ENCODE measurements around the gene TIAM2. TPM values are rescaled to one million over a fixed set of nuclear protein-coding genes. Genes with fewer than 3 reads are reported as not detected.

The TIAM2 gene
- total and polyA plus RNA-seq, 9 of the 15 experiments (the other 6 are each of a cell fraction or from before 2014, with no cell fraction given) = 0.73 to 6.5 (median 4.3) TPM

DNA sequence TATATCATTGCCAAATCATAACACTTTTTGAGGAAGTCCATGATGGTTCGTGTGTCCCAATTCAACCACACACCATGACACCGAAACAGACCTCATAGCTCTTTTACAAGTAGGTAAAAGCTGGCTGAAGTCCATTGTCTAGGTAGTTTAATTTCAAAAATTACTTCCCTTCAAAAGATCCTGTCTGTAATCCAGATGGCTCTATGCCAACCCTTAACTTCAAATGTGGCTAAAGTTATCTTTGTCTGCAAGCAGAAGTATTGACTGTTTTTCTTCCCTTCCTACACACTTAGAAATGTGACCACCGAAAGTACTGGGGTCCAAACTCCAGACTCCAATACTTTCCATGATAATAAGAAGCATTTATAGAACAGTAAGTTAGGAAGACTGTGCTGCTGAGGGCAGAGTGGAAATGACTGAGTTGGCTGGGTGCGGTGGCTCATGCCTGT, 8.3 kb upstream of the TIAM2 start:
- intact Hi-C loops (cut with micrococcal nuclease) (no loop called here), in situ Hi-C loops (cut with MboI) (no loop called here)
- no peak for DNase-seq (ENCODE audit: extremely low read depth in 1 of 4, low spot score in 3 of 4)
- CTCF ChIA-PET (ENCODE audit: low intra/inter-chr PET ratio) = no interaction called here
- no TSS peak for BruUV-seq (replicated peaks)
- H2AFZ ChIP-seq (ENCODE audit: low read depth, low read length) = no peak overlapping the region
- no peak overlapping the region for H3K27ac ChIP-seq (ENCODE audit: extremely low read depth, low read depth, low read length)
- no peak for ATAC-seq
- no peak for FAIRE-seq
- no peak overlapping the region for H3K4me3 ChIP-seq
- no peaks in the 10 kb centered on the region for H3K4me1 ChIP-seq (replicated peaks in 1 of 2; ENCODE audit: control insufficient read depth in 2 of 2, insufficient read depth in 2 of 2, low read length in 2 of 2)
- H3K9ac ChIP-seq (ENCODE audit: insufficient read depth in 1 of 2, low read depth in 2 of 2, low read length in 2 of 2) = no peak overlapping the region
- no peaks in the 10 kb centered on the region for H3K9me3 ChIP-seq (replicated peaks; ENCODE audit: control insufficient read depth, insufficient read depth, low read depth, low read length)
- POLR2A ChIA-PET = interaction anchor here (1.3 kb wide), 1 partner anchor 9 kb away, joined by 3 read pairs; no protein-coding TSS in a partner anchor
- H3K4me2 ChIP-seq (ENCODE audit: insufficient read depth, low read length) = no peak overlapping the region
- no peaks in the 10 kb centered on the region for H3K9me1 ChIP-seq (ENCODE audit: control insufficient read depth, insufficient read depth, low read length)
- H3K36me3 ChIP-seq (ENCODE audit: control insufficient read depth, insufficient read depth, low read length) = no peaks in the 10 kb centered on the region
- no peaks in the 10 kb centered on the region for H4K20me1 ChIP-seq (replicated peaks; ENCODE audit: control insufficient read depth, insufficient read depth, low read length)
- H3K79me2 ChIP-seq (ENCODE audit: control insufficient read depth, insufficient read depth, low read length) = no peaks in the 10 kb centered on the region
- peaks cover 14 to 36% of the 10 kb centered on the region in 2 experiments; a peak in 4 of 5 replicates for H3K27me3 ChIP-seq (ENCODE audit: control insufficient read depth in 2 of 2, insufficient read depth in 2 of 2, low read length in 2 of 2)
- TF ChIP-seq BRD4 (IDR thresholded peaks at IDR 0.05) (no peak), KAT7 (CRISPR knock-in tag; IDR thresholded peaks at IDR 0.05; ENCODE audit: borderline replicate concordance) (no peak), NFIC (IDR thresholded peaks at IDR 0.05) (peak; percentile 59), SPI1 (IDR thresholded peaks at IDR 0.05; ENCODE audit: borderline replicate concordance, low read depth, low read length) (0 out of 2 replicates have a peak, but pooled peaks have one; percentile 23)
- 2% methylated on average over 4 of the region's 4 CpGs for WGBS (ENCODE audit: insufficient coverage, low coverage, missing lambda C conversion rate)

DNA sequence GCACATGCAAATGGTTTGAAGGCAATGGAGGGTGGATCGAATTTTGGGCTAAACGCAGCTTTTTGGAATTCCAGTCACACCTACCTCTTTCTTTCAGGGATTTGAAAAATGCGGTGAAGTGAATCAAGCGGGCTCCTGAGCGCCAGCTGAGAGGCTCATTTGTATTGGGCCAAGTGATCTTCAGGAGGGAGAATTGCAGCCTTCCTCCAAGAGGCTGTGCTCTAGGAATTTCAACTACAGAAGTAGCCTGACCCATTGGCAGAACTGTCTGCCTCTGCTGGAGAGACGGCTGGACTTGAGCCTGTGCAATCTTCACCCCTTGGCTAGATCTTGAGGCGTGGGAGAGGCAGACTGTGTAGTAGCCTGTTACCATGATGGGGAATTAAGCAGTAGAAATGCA, 5.7 kb upstream of the TIAM2 start:
- Histone ChIP-seq H3K79me2 (ENCODE audit: control insufficient read depth, insufficient read depth, low read length) (no peaks in the 10 kb centered on the region), H3K27ac (ENCODE audit: extremely low read depth, low read depth, low read length) (no peak overlapping the region), H3K4me2 (ENCODE audit: insufficient read depth, low read length) (no peak overlapping the region), H3K4me3 (no peak overlapping the region), H3K4me1 (replicated peaks in 1 of 2; ENCODE audit: control insufficient read depth in 2 of 2, insufficient read depth in 2 of 2, low read length in 2 of 2) (no peaks in the 10 kb centered on the region; a peak in 2 of 5 replicates), H3K36me3 (ENCODE audit: control insufficient read depth, insufficient read depth, low read length) (no peaks in the 10 kb centered on the region), H3K27me3 (ENCODE audit: control insufficient read depth in 2 of 2, insufficient read depth in 2 of 2, low read length in 2 of 2) (peaks cover 14 to 53% of the 10 kb centered on the region in 2 experiments; a peak in 3 of 5 replicates), H4K20me1 (replicated peaks; ENCODE audit: control insufficient read depth, insufficient read depth, low read length) (no peaks in the 10 kb centered on the region), H3K9me1 (ENCODE audit: control insufficient read depth, insufficient read depth, low read length) (peaks cover 3% of the 10 kb centered on the region), H2AFZ (ENCODE audit: low read depth, low read length) (no peak overlapping the region), H3K9ac (ENCODE audit: insufficient read depth in 1 of 2, low read depth in 2 of 2, low read length in 2 of 2) (no peak overlapping the region), H3K9me3 (replicated peaks; ENCODE audit: control insufficient read depth, insufficient read depth, low read depth, low read length) (no peaks in the 10 kb centered on the region)
- intact Hi-C loops (cut with micrococcal nuclease) = no loop called here
- ATAC-seq (no peak), FAIRE-seq (no peak), DNase-seq (ENCODE audit: extremely low read depth in 1 of 4, low spot score in 3 of 4) (no peak)
- ChIA-PET CTCF (ENCODE audit: low intra/inter-chr PET ratio) (no interaction called here), POLR2A (interaction anchor here (1.0 kb wide), 1 partner anchor 12 kb away, joined by 5 read pairs; no protein-coding TSS in a partner anchor)
- in situ Hi-C loops (cut with MboI) = no loop called here
- WGBS (ENCODE audit: insufficient coverage, low coverage, missing lambda C conversion rate) = 6% methylated on average over 7 of the region's 7 CpGs
- BruUV-seq (replicated peaks) = no TSS peak
- TF ChIP-seq, protein P1, sequence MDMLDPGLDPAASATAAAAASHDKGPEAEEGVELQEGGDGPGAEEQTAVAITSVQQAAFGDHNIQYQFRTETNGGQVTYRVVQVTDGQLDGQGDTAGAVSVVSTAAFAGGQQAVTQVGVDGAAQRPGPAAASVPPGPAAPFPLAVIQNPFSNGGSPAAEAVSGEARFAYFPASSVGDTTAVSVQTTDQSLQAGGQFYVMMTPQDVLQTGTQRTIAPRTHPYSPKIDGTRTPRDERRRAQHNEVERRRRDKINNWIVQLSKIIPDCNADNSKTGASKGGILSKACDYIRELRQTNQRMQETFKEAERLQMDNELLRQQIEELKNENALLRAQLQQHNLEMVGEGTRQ (CRISPR knock-in tag; IDR thresholded peaks at IDR 0.05) = no peak
- TF ChIP-seq EP400 (IDR thresholded peaks at IDR 0.05) = no peak
- no peak for TF ChIP-seq MEF2A (IDR thresholded peaks at IDR 0.05; ENCODE audit: control insufficient read depth, low read depth, low read length)
- no peak for TF ChIP-seq XRCC4 (IDR thresholded peaks at IDR 0.05; ENCODE audit: extremely low read depth, insufficient read depth, insufficient read length)
- TF ChIP-seq HDAC8 (tag; IDR thresholded peaks at IDR 0.05) = no peak
- TF ChIP-seq ZNF175 (CRISPR knock-in tag; IDR thresholded peaks at IDR 0.05; ENCODE audit: low read depth) = no peak
- no peak for TF ChIP-seq ZNF324 (CRISPR knock-in tag; IDR thresholded peaks at IDR 0.05)
- no peak for TF ChIP-seq SIX5 (IDR thresholded peaks at IDR 0.05; ENCODE audit: borderline replicate concordance in 1 of 2, insufficient read depth in 1 of 2, low read depth in 1 of 2, low read length in 2 of 2)
- no peak for TF ChIP-seq USF1 (CRISPR knock-in tag; IDR thresholded peaks at IDR 0.05)

Data from K562 (cell line).